GM19468 (cell line): ENCODE measurements around the gene ANKRD1.
A peak's percentile ranks its signal among the peaks of the same experiment; 100 is the strongest.
"Not testable (repeated sequence)": the region's sequence is repeated elsewhere in the genome, so short reads cannot be mapped to it uniquely, and the experiment has no call there.

Experiments used
- ATAC-seq: cut with Tn5 transposase; IDR thresholded peaks from one replicate; pipeline ENCODE4 v1.9.1; 2021; ENCODE audit warnings: mild to moderate bottlenecking, moderate library complexity, moderate number of reproducible peaks; ENCODE audit not compliant: unreplicated experiment; ENCODE audit errors: extremely low read depth

The ANKRD1 gene

DNA sequence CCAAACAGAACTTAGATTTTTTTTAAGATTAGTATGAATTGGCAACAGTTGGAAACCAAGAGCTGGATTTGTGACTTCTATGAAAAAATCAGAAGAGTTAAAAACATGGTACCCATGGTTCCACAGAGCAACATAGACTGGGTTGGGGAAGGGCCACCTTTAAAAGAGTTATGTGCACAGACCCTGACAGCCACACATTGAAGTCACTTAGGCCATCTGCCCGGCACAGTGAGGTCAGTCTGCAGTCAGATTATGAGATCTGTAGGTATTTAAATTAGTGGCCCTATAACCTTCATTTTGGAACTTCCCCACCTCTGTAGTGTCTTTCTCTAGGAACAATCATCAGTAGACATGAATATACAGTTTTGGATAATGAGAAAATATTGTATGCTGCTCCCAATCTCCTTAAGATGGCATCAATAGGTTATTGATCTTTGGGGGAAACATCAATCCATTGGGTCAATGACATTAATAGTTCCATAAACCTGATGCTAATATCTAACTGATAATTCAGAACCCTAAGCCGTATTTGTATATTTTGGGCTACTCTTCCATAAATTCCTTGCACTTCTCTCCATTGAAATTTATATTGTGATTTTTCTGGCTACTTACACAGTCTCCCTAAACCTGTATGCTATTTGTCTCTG, 7.0 kb downstream of the ANKRD1 start:
- ATAC-seq = no peak

DNA sequence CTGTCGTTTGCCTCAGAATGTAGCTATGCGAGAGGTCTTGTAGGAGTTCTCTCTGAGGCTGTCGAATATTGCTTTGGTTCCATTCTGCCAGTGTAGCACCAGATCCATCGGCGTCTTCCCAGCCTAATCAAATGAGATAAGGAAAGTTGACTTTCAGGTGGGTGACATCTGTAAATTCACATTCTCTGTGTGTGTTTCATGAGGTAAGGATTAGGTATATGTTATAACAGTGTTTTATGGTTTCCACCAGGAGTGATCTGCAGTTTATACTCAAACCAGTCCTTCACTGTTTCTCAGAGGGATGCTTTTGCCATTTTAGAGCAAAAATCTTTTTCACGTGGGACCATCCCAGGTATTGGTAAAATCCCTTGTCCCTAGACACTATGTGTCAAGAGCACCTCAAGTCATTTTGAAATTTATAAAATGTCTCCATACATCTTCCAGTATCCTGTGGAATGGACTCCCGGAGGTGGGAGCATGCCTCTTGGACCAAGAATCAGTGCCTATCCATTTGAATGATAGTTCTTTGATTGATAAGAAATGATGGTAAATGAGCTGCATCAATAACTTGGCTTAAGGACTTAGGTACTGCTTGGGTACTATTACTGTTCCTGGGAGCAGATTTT, 7.9 kb downstream of the ANKRD1 start:
- ATAC-seq = no peak

DNA sequence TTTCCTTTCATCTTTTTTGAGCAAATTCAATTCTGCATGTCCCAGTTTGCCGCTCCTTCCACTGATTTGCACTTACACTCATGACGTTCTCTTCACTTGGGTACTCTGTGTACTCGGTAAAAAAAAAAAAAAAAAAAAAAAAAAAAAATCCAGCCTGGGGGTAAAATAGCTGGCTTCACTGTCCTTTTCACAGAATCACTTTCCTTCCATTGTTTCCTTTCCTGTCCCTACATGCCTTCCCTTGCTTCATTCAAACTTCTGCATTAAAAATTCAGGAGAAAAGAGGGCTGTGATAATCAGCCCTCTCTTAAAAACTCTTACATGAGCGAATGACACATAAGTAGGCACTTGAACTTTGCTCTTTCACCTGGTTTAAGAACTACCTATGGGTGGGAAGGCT, 8.7 kb downstream of the ANKRD1 start:
- ATAC-seq = no peak

DNA sequence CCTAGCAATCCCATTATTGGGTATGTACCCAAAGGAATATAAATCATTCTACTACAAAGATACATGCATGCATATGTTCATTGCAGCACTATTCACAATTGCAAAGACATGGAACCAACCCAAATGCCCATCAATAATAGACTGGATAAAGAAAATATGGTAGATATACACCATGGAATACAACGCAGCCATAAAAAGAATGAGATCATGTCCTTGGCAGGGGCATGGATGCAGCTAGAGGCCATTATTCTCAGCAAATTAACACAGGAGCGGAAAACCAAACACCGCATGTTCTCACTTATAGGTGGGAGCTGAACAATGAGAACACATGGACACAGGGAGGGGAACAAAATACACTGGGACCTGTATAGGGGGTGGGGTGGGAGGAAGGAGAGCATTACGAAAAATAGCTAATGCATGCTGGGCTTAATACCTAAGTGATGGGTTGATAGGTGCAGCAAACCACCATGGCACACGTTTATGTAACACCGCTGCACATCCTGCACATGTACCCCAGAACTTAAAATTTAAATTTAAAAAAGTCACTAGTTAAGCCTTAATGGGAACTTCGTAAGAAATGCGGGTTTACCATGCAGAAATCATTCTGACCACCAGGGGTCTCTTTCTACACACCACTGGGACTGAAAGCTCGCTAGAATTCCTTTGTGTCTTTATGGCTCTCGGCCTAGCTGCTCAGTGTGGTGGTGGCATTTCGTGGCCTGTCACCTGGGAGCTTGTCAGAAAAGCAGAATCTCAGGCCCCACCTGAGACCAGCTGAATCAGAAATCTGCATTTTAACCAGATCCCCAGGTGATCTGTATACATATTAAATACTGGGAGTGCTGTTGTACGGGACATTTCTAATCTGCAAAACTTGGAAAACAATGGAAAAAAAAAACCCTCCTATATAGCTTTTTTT, 9.5 kb downstream of the ANKRD1 start:
- peak; percentile 88 for ATAC-seq

DNA sequence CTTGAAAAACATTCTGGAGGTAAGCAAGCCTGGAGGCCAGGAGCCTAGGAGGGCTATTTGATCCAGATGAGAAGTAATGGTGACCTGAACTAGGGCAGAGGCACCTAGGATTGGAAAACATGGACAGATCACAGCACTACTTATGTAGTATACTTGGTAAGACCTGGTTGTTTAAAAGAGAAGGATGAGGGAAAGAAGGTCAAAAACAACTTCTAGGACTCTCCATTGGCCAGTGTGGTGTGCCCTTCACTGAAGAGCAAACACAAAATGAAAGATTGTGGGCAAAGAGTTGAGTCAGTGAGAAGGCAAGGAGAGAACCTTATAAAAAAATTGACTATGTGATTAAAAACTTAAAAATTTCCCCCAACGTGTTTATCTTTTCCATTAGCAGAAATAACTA, 14.3 kb downstream of the ANKRD1 start:
- ATAC-seq = no peak

DNA sequence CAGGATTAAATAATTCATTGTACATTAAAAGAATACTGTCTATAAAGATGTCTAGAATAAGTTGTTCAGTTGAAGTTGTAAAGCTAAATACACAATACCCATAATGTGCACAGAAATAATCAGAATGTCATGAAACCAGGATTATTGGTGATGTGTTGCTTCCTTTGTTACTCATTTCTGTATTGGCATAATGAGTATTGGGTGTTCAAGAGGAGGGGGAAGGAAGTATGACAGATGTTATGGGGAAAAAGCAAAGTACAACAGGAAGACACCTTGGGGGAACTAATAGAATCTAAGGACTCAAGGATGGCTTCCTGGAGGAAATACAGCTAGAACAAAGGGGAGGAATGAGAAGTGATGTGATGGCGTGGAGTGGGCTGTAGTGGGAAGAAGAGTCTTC, 15.0 kb downstream of the ANKRD1 start:
- no peak for ATAC-seq

DNA sequence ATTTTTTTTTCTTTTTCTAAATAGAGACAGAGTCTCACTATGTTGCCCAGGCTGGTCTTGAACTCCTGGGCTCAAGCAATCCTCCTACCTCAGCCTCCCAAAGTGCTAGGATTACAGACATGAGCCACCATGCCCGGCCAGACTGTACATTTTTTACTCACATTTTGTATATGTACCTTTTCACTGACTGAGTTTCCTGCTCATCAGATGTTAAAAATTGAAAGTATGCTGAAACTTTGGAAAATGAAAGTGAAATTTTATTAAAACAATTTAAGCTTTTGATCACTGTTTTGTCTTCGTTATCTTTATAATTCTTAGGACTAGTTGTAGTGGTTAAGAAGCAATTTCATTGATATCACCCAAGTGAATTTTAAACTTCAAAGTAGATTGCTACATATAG, 24.0 kb downstream of the ANKRD1 start:
- not testable (repeated sequence) for ATAC-seq

DNA sequence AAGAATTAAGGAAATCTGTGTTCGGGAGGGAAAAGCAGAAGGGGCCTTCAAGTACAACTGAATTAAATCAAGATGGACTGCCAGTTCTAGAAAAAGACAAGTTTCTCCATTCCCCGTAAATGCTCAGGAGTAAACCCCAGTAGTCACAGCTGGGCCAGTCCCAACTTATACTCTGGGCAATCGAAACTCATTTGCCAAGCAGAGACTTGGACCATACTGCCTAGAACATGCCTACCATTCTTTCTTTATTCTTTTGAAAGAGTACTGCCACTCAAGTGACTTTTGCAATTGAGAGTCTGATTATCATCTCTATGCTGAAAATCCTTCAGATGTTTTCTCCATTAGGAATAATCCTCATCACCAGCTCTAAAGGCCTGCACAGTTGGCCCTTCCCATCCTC, 27.7 kb downstream of the ANKRD1 start:
- no peak for ATAC-seq

DNA sequence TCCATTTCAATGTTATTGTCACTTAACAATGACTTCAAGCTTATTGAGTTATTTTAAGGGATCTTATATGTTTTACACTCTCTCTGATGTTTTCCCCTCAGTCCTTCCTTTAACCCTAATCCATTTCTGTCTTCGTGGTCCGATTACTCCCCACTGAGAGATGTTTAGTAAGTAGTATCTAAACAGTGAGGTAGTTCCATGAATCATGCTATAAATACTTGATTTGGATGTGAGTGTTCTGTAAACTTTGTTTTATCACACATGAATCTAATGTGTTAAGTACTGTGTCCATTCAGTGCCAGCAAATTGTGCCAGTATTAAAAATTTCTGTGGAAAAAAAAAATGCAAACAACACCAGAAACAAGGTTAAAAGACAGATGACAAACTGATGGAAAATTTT, 30.5 kb downstream of the ANKRD1 start:
- no peak for ATAC-seq

DNA sequence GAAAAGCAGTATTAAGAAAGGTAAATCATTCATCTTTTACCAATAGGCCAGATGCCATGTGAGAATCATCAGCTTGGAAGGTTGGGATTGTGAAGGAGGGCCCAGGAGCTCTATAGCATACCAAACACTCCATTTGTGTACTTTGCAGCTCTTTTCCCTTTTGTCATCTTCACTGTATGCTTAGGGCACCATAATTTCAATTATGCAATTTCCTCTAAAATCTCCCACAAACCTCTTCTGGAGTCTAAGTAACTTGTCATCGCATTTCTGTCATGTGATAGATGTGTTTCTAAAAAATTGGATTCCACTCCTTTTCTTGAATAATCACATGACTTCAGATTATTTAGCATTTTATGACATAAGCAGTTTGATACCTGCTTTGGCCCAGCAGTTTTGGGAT, 31.3 kb downstream of the ANKRD1 start:
- no peak for ATAC-seq

DNA sequence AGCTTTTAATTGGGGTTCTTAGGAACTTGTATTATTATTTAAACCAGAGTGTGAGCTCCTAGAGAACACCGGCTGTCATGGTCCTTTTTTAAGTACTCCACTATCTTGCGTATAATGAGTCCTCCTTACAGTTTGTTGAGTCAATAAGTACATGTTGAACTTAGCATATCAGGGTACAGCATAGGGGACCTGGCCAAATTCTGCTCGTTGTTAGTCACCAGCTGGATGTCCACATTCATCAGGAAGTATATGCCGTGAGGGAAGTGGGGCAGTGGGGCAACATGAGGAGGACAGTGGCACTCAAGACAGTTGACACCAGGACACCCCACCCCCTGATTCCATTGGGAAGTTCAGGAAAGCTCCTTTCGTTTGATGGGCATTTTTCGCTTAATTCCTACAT, 32.5 kb downstream of the ANKRD1 start:
- ATAC-seq = no peak

DNA sequence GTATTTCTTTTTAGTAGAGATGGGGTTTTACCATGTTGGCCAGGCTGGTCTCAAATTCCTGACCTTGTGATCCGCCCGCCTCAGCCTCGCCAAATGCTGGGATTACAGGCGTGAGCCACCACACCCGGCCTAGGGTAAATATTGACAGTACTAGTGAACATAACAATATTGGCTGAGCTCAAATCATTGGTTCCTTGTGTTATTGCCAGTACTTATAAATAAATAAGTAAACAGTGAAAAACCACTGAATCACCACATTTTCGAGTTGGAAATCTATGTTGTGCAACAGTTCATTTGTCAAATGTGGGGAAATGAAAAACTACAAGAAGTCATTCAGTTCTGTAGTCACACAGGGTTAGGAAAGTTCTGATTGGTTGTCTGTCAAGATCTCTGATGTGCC, 33.3 kb downstream of the ANKRD1 start:
- no peak for ATAC-seq

DNA sequence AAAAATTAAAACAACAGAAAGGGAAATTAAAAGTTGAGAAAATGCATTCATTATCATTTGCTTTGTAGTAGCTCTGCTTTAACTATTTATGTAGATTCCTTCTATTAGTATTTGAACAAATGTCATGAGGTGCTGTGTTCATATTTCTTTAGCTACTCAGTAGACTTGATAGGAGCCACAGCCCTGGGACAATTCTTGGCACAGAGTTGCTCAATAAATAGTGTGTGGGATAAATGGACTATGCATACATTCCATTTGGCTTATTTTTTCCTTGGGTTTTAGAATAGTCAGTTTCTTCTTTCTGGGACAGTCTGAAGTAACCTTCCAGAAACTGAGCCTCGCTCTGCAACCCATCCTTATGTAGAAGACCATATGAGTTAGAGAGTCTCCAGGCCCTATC, 35.7 kb downstream of the ANKRD1 start:
- ATAC-seq = no peak

DNA sequence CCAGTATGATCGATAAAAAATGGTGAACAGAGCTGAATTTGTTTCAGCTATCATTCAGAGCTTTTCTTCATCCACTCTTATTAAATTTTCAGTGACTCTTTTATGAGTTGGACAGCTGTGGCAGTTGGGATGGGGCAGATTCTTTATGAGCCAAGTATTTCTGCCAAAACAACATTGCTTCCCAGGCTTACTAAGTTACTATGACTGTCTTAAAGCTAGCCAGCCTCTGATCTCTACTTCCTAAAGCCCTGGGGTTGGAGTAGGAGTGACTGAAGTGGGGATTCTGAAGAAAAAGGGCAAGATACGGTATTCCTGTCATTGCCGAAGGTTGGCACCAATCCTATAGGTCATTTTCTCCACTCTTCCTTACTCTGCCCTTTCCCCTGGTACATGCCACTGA, 36.5 kb downstream of the ANKRD1 start:
- no peak for ATAC-seq

DNA sequence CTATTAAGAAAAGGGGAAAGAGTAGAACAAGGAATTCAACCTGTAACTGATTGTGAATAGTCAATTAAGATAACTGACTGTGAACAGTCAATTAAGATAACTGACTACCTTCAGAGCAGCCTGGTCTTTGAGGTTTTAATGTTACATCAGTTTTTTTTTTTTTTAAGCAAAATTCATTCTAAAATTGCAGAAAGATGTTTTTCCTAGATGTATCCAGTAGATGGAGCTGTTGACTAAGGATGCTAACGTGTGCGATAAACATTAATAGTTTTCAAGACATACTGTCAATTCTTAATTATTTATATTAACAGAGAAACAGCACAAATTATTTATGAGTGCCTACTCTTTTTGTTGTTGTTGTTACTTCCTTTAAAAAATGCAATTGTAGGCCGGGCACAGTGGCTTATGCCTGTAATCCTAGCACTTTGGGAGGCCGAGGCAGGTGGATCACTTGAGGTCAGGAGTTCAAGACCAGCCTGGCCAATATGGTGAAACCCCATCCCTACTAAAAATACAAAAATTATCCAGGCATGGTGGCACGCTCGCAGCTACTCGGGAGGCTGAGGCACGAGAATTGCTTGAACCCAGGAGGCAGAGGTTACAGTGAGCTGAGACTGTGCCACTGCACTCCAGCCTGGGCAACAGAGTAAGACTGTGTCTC, 40.7 kb downstream of the ANKRD1 start:
- ATAC-seq = not testable (repeated sequence)

DNA sequence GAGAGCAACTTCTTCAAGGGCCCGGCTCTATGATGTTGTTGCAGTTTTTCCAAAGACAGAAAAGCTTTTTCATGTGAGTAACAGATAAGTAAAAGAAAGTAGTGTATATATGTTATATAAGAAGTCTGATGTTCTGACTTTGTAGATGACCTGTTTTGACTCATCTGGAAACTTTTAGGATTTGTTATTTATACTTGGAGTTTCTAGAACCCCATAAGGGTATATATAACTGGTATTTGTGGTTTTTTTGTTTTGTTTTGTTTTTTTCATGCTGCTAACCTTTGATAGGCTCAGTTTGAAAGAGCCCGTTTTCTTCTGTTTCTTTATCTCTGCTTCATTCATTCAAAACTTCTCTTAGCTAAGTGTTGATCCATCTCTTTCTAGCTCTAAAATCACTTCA, 41.8 kb downstream of the ANKRD1 start:
- no peak for ATAC-seq

DNA sequence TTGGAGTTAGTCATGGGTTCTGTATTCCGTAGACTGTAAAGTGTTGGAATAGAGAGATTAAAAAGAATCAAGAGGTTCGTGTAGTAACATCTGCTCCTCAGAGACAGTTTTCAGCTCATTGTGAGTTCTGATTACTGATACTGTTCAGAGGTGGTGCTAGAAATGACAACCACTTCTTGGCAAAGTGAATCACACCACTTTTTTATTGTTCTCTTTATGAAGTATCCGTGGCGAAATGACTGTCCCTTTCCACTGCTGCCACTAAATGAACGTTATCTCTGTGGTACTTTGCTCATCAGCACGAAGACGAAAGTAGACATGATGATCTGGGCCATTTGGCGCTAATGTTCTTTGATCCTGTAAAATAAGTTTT, 48.3 kb downstream of the ANKRD1 start:
- ATAC-seq = no peak

DNA sequence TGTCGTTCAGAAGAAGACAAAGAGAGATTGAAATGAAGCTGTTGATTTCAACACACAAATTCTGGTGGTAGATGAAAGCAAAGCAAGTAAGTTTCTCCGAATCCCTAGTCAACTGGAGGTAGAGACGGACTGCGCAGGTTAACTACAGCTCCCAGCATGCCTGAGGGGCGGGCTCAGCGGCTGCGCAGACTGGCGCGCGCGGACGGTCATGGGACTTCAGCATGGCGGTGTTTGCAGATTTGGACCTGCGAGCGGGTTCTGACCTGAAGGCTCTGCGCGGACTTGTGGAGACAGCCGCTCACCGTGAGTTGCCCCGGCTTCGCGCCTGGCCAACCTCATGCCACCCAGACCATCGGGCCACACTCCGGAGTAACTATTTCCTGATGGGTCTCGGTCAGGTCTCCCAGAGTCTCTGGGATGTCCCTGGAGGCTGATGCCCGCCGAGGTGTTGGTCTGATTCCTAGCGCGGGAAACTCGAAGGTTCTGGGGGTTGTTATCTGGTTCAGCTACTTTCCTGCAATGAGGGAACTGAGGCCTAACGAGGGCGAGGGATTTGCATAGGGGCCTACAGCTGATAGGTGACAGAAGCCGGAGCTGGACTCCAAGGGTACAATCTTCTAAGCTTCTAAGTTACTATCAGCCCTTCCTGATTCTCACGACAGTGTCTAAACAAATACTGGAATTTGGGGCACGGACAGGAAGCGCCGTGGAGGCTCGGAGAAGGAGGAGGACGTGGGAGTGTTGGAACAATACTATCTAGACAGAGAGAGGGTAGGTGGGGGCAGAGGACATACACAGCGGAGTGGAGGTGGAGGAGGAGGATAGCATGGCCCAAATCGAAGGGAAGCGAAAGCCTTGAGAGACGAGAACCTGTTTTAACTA, 48.9 kb downstream of the ANKRD1 start, which contains the start of gene RPP30:
Gene RPP30, plus strand, starts transcription at position 209 of the 882 bp plus-strand sequence. Its CDS starts 13 bp downstream, at position 222.
- peak; percentile 87 for ATAC-seq

DNA sequence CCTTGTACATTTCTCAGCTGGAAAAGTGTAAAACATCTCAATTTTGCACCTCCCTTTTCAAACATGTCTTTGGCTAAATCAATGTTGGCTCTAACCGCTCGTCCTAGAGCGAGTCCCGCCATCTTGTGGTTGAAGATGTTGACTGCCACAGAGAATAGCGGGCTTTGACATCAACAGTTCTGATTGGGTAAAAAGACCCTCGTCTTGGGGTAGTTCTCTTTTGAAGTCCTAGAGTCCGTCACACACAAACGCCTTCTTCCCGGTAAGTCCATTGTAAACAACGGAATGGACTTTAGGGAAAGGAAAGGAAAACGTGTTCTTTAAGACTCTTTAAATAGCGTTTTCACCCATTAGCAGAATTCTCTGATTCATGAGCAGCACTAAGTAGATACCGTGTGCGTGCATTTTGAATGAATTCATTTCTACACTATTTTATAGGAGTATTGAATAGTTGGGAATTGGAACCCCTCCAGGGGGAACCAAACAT, 49.6 kb downstream of the ANKRD1 start:
- peak; percentile 30 for ATAC-seq
